Hepatocyte (in vitro differentiated cells): ENCODE results near the gene GRM8. TPM values are rescaled to one million over a fixed set of nuclear protein-coding genes. Genes with fewer than 3 reads are reported as not detected.
A peak's percentile ranks its signal among the peaks of the same experiment; 100 is the strongest.

ENCODE experiments used
- DNase-seq: peaks from one replicate; pipeline ENCODE4 v3.0.0-alpha.2; 2016; ENCODE audit warnings: low spot score
- H2AFZ ChIP-seq: fragments of 200-600 bp; sonication (generic); 2 replicates; pipeline ENCODE4 v1.6.0; 2016; ENCODE audit warnings: antibody characterized with exemption, mild to moderate bottlenecking
- H3K27ac ChIP-seq: fragments of 200-600 bp; sonication (generic); 2 replicates; pipeline ENCODE4 v1.5.1; 2016; ENCODE audit warnings: mild to moderate bottlenecking
- H3K27me3 ChIP-seq: fragments of 200-600 bp; sonication (generic); 2 replicates; pipeline ENCODE4 v1.6.1; 2016
- H3K36me3 ChIP-seq: fragments of 200-600 bp; sonication (generic); replicated peaks from 2 replicates; pipeline ENCODE4 v1.5.1; 2016; ENCODE audit warnings: low read depth; ENCODE audit not compliant: insufficient read depth
- H3K4me1 ChIP-seq: fragments of 200-600 bp; sonication (generic); 2 replicates; pipeline ENCODE4 v1.5.1; 2016; ENCODE audit warnings: mild to moderate bottlenecking, moderate library complexity; ENCODE audit not compliant: insufficient read depth
- H3K4me2 ChIP-seq: fragments of 200-600 bp; sonication (generic); 2 replicates; pipeline ENCODE4 v1.6.0; 2016
- H3K4me3 ChIP-seq: fragments of 200-600 bp; sonication (generic); 2 replicates; pipeline ENCODE4 v1.5.1; 2016; ENCODE audit warnings: mild to moderate bottlenecking
- H3K79me2 ChIP-seq: fragments of 200-600 bp; sonication (generic); 2 replicates; pipeline ENCODE4 v1.6.0; 2017; ENCODE audit warnings: mild to moderate bottlenecking
- H3K9me2 ChIP-seq: fragments of 200-600 bp; sonication (generic); replicated peaks from 2 replicates; pipeline ENCODE4 v1.6.0; 2017; ENCODE audit warnings: mild to moderate bottlenecking; ENCODE audit not compliant: insufficient read depth
- H3K9me3 ChIP-seq: fragments of 200-600 bp; sonication (generic); 2 replicates; pipeline ENCODE4 v1.5.1; 2016; ENCODE audit warnings: low read depth, mild to moderate bottlenecking
- H4K20me1 ChIP-seq: fragments of 200-600 bp; sonication (generic); 2 replicates; pipeline ENCODE4 v1.6.0; 2016; ENCODE audit warnings: mild to moderate bottlenecking; ENCODE audit not compliant: insufficient read depth, poor library complexity, severe bottlenecking
- CTCF ChIP-seq: fragments of 200-600 bp; sonication (generic); IDR thresholded peaks from 2 replicates; pipeline ENCODE4 v1.5.1; 2016; ENCODE audit warnings: antibody characterized with exemption, mild to moderate bottlenecking; ENCODE audit not compliant: poor library complexity
- EZH2 ChIP-seq: fragments of 200-600 bp; sonication (generic); IDR thresholded peaks from 2 replicates; pipeline ENCODE4 v1.6.1; 2016; ENCODE audit warnings: antibody characterized with exemption, mild to moderate bottlenecking, borderline replicate concordance
- EZH2phosphoT487 ChIP-seq: fragments of 200-600 bp; sonication (generic); IDR thresholded peaks from one replicate; pipeline ENCODE4 v1.6.1; 2018; ENCODE audit warnings: antibody characterized with exemption, mild to moderate bottlenecking, low read depth, moderate library complexity; ENCODE audit not compliant: unreplicated experiment, severe bottlenecking
- WGBS: methylation state at CpG from one replicate; pipeline ENCODE4 v1.1.6; 2016; ENCODE audit warnings: low lambda C conversion rate; ENCODE audit errors: missing lambda C conversion rate; 5-methylcytosine and 5-hydroxymethylcytosine counted together
- polyA plus RNA-seq: library from polyadenylated mRNA; unstranded; fragments of >200 nt; fragmentation: Nextera tagmentation; extraction: Ambion mirVana; gene quantifications from 2 replicates; pipeline ENCODE4 v1.2.1, GENCODE V29; 2016
- total RNA-seq: library from RNA; depleted of rRNA; stranded (reverse); fragments of >200 nt; gene quantifications from 2 replicates; pipeline ENCODE4 v1.2.3, GENCODE V29; 2014

The GRM8 gene
- total and polyA plus RNA-seq, 2 experiments from 2014 or later, result 0.62 to 4.5 TPM

- no peaks in the 10 kb centered on the region for H3K79me2 ChIP-seq
- no peaks in the 10 kb centered on the region for H4K20me1 ChIP-seq
- no peaks in the 10 kb centered on the region for H3K9me3 ChIP-seq
- TF ChIP-seq EZH2, result no peak
- TF ChIP-seq CTCF, result no peak
- TF ChIP-seq EZH2phosphoT487, result no peak
- H3K4me3 ChIP-seq, result no peak overlapping the region
- no peaks in the 10 kb centered on the region for H3K36me3 ChIP-seq
- H3K27ac ChIP-seq, result no peak overlapping the region
- no peaks in the 10 kb centered on the region for H3K27me3 ChIP-seq
- no peaks in the 10 kb centered on the region for H3K4me1 ChIP-seq
- no peak for DNase-seq
- no peak overlapping the region for H3K4me2 ChIP-seq
- H2AFZ ChIP-seq, result no peak overlapping the region
- 83% methylated on average over 6 of the region's 6 CpGs for WGBS
- no peaks in the 10 kb centered on the region for H3K9me2 ChIP-seq
Measured at GRCh38 chr7:127059475-127059874, 193.3 kb downstream of the GRM8 start.

- Histone ChIP-seq H2AFZ (no peak overlapping the region), H4K20me1 (no peaks in the 10 kb centered on the region), H3K36me3 (no peaks in the 10 kb centered on the region), H3K4me1 (no peaks in the 10 kb centered on the region), H3K4me2 (no peak overlapping the region), H3K9me3 (no peaks in the 10 kb centered on the region), H3K27me3 (no peaks in the 10 kb centered on the region), H3K27ac (no peak overlapping the region), H3K4me3 (no peak overlapping the region), H3K9me2 (no peaks in the 10 kb centered on the region), H3K79me2 (no peaks in the 10 kb centered on the region)
- 92% methylated on average over 9 of the region's 9 CpGs for WGBS
- no peak for TF ChIP-seq CTCF
- no peak for TF ChIP-seq EZH2phosphoT487
- no peak for TF ChIP-seq EZH2
- no peak for DNase-seq
Measured at GRCh38 chr7:127057918-127058317, 194.8 kb downstream of the GRM8 start.

GRCh38 chr7:127056202-127056601 lies 196.5 kb downstream of the GRM8 start:
- Histone ChIP-seq H3K9me2 (no peaks in the 10 kb centered on the region), H3K27me3 (no peaks in the 10 kb centered on the region), H3K4me2 (no peak overlapping the region), H3K27ac (no peak overlapping the region), H3K4me3 (no peak overlapping the region), H3K79me2 (no peaks in the 10 kb centered on the region), H3K4me1 (no peaks in the 10 kb centered on the region), H3K36me3 (no peaks in the 10 kb centered on the region), H2AFZ (no peak overlapping the region), H3K9me3 (no peaks in the 10 kb centered on the region), H4K20me1 (no peaks in the 10 kb centered on the region)
- no peak for TF ChIP-seq EZH2
- no peak for TF ChIP-seq CTCF
- no peak for TF ChIP-seq EZH2phosphoT487
- DNase-seq, result no peak

- Histone ChIP-seq H3K9me2 (no peaks in the 10 kb centered on the region), H2AFZ (no peak overlapping the region), H3K27ac (no peak overlapping the region), H3K79me2 (no peaks in the 10 kb centered on the region), H3K4me3 (no peak overlapping the region), H3K27me3 (no peaks in the 10 kb centered on the region), H3K4me2 (no peak overlapping the region), H3K36me3 (no peaks in the 10 kb centered on the region), H3K4me1 (no peaks in the 10 kb centered on the region), H3K9me3 (no peaks in the 10 kb centered on the region), H4K20me1 (no peaks in the 10 kb centered on the region)
- TF ChIP-seq CTCF (no peak), EZH2 (no peak), EZH2phosphoT487 (no peak)
- peak; percentile 11 for DNase-seq
Measured at GRCh38 chr7:127047521-127047920, 205.2 kb downstream of the GRM8 start.
